Stomach (tissue), 4 donors: ENCODE measurements around the gene UST.

ENCODE experiments used
- EP300 ChIP-seq: sonication (generic); formaldehyde crosslinking; IDR thresholded peaks from one replicate; pipeline ENCODE4 v1.6.1; 2017; ENCODE audit warnings: antibody characterized with exemption
- POLR2A ChIP-seq, 4 donors: fragments of 450-650 bp; IDR thresholded peaks; one replicate each; pipeline ENCODE4 v1.6.1; 2016; ENCODE audit warnings: antibody characterized with exemption in 4 of 4, control low read depth in 2 of 4, mild to moderate bottlenecking in 1 of 4, moderate library complexity in 1 of 4
- POLR2AphosphoS5 ChIP-seq, 3 donors: sonication (generic); formaldehyde crosslinking; IDR thresholded peaks; one replicate each; pipeline ENCODE4 v1.6.1; 2016; ENCODE audit warnings: antibody characterized with exemption in 3 of 3
- TF ChIP-seq, protein P1 (sequence below), 7 experiments: fragments of 450-650 bp in 4 of 7; fragments of 200-600 bp in 3 of 7; sonication (generic) in 3 of 7; IDR thresholded peaks; one replicate each; pipeline ENCODE4 v1.5.1; 2016 to 2019; ENCODE audit warnings: antibody characterized with exemption in 7 of 7, control low read depth in 2 of 7, mild to moderate bottlenecking in 1 of 7

DNA sequence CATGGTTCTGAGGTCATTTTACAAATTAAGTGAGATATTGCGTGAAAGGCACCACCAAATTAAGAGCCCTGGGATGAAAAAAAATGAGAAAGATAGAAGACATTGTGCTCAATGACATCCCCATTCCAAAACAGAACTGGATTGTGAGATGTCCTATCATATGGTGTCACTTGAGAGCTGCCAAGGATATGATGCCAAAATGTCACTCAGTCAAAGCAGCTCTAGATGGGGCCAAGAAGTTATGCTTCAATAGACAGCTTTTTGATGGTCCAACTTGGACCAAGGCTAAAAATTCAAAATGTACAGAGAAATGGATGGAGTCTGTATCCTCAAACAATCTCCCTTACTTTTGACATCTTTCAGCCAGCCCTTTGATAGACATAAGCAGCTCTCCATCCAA lies 180.8 kb downstream of the UST start:
- TF ChIP-seq POLR2A (IDR thresholded peaks at IDR 0.05) (no peak), POLR2AphosphoS5 (IDR thresholded peaks at IDR 0.05) (no peak), EP300 (no peak)
- TF ChIP-seq, protein P1, sequence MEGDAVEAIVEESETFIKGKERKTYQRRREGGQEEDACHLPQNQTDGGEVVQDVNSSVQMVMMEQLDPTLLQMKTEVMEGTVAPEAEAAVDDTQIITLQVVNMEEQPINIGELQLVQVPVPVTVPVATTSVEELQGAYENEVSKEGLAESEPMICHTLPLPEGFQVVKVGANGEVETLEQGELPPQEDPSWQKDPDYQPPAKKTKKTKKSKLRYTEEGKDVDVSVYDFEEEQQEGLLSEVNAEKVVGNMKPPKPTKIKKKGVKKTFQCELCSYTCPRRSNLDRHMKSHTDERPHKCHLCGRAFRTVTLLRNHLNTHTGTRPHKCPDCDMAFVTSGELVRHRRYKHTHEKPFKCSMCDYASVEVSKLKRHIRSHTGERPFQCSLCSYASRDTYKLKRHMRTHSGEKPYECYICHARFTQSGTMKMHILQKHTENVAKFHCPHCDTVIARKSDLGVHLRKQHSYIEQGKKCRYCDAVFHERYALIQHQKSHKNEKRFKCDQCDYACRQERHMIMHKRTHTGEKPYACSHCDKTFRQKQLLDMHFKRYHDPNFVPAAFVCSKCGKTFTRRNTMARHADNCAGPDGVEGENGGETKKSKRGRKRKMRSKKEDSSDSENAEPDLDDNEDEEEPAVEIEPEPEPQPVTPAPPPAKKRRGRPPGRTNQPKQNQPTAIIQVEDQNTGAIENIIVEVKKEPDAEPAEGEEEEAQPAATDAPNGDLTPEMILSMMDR (IDR thresholded peaks at IDR 0.05), result no peak
